ENCODE data around the gene PARD3.

PARD3 gene

DNA sequence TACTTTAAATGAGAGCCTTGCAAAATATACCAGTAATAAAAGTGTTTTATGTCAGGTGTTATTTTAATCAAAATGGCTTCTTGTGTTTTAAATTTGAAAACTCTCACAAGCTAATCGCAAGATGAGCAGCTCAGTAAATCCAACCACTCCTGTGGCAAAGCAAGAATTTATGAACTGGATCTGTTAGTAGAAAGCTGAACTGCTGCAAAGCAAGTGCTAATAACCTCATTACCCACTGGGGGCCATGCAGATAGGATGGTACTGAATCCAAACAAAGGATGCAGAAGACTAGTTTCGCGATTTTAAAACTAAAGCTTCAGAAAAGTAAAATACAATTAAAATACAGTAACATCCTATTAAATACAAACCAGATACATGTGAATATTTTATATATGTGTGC is 468.0 kb downstream of the PARD3 start:
- Histone ChIP-seq H3K9ac (ENCODE audit: low read depth, low read length) (no peak overlapping the region), H3K9me3 (ENCODE audit: insufficient read depth, low read length, severe bottlenecking) (no peaks in the 10 kb centered on the region), H2AFZ (ENCODE audit: low read depth, low read length) (no peak overlapping the region), H3K27ac (ENCODE audit: low read length) (no peak overlapping the region), H3K4me1 (ENCODE audit: insufficient read depth, low read length) (no peaks in the 10 kb centered on the region), H3K27me3 (ENCODE audit: insufficient read depth, low read length, poor library complexity) (no peaks in the 10 kb centered on the region), H3K36me3 (ENCODE audit: insufficient read depth, low read length) (peaks cover 9% of the 10 kb centered on the region; the same call in 1 of the 2 replicates), H3K79me2 (ENCODE audit: insufficient read depth, low read length) (no peaks in the 10 kb centered on the region), H3K4me2 (ENCODE audit: insufficient read depth, low read length) (no peak overlapping the region), H3K4me3 (ENCODE audit: low read depth in 1 of 2, low read length in 2 of 2) (no peak overlapping the region), H4K20me1 (ENCODE audit: insufficient read depth, low read length) (no peaks in the 10 kb centered on the region)
- TF ChIP-seq, protein P1, sequence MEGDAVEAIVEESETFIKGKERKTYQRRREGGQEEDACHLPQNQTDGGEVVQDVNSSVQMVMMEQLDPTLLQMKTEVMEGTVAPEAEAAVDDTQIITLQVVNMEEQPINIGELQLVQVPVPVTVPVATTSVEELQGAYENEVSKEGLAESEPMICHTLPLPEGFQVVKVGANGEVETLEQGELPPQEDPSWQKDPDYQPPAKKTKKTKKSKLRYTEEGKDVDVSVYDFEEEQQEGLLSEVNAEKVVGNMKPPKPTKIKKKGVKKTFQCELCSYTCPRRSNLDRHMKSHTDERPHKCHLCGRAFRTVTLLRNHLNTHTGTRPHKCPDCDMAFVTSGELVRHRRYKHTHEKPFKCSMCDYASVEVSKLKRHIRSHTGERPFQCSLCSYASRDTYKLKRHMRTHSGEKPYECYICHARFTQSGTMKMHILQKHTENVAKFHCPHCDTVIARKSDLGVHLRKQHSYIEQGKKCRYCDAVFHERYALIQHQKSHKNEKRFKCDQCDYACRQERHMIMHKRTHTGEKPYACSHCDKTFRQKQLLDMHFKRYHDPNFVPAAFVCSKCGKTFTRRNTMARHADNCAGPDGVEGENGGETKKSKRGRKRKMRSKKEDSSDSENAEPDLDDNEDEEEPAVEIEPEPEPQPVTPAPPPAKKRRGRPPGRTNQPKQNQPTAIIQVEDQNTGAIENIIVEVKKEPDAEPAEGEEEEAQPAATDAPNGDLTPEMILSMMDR (IDR thresholded peaks at IDR 0.05; ENCODE audit: borderline replicate concordance, extremely low read depth, low read length, poor library complexity, severe bottlenecking) = no peak
- TF ChIP-seq EZH2 (IDR thresholded peaks at IDR 0.05; ENCODE audit: borderline replicate concordance, low read depth, low read length, severe bottlenecking) = no peak
- DNase-seq = no peak
- ATAC-seq (ENCODE audit: insufficient read depth, low read depth) = no peak

DNA sequence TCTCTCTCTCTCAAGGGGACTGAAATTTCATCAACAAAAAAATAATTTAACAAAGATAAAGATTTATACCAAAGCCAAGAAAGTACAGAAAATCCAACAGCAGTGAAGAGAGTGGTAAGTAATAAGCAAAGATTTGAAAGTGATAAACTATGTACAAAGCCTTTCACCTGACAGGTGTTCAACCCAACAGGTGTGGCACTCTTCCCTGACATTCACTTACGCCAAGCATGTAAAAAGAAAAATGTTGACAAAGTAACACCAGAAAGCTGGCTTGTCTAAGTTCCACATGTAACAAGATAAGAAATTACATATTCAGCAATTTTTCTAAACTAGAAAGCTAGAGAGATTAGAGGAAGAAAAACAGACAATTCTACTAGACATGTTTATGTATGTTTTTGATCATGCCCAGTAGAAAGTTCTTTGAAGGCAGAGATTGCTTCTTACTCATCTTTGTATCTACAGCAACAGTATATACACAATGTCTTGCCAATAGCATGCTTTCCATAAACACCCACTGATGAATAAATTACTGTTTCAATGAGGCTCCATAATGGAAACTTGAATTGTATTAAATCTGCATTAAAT is 468.5 kb downstream of the PARD3 start:
- Histone ChIP-seq H3K27me3 (ENCODE audit: insufficient read depth, low read length, poor library complexity) (no peaks in the 10 kb centered on the region), H3K27ac (ENCODE audit: low read length) (no peak overlapping the region), H3K79me2 (ENCODE audit: insufficient read depth, low read length) (no peaks in the 10 kb centered on the region), H4K20me1 (ENCODE audit: insufficient read depth, low read length) (no peaks in the 10 kb centered on the region), H3K9me3 (ENCODE audit: insufficient read depth, low read length, severe bottlenecking) (no peaks in the 10 kb centered on the region), H3K36me3 (ENCODE audit: insufficient read depth, low read length) (peaks cover 13% of the 10 kb centered on the region; the same call in 1 of the 2 replicates), H3K4me2 (ENCODE audit: insufficient read depth, low read length) (no peak overlapping the region), H3K4me3 (ENCODE audit: low read depth in 1 of 2, low read length in 2 of 2) (no peak overlapping the region), H3K4me1 (ENCODE audit: insufficient read depth, low read length) (no peaks in the 10 kb centered on the region), H2AFZ (ENCODE audit: low read depth, low read length) (no peak overlapping the region), H3K9ac (ENCODE audit: low read depth, low read length) (no peak overlapping the region)
- ATAC-seq (ENCODE audit: insufficient read depth, low read depth) (no peak), DNase-seq (no peak)
- no peak for TF ChIP-seq EZH2 (IDR thresholded peaks at IDR 0.05; ENCODE audit: borderline replicate concordance, low read depth, low read length, severe bottlenecking)
- TF ChIP-seq, protein P1 (IDR thresholded peaks at IDR 0.05; ENCODE audit: borderline replicate concordance, extremely low read depth, low read length, poor library complexity, severe bottlenecking) = no peak

DNA sequence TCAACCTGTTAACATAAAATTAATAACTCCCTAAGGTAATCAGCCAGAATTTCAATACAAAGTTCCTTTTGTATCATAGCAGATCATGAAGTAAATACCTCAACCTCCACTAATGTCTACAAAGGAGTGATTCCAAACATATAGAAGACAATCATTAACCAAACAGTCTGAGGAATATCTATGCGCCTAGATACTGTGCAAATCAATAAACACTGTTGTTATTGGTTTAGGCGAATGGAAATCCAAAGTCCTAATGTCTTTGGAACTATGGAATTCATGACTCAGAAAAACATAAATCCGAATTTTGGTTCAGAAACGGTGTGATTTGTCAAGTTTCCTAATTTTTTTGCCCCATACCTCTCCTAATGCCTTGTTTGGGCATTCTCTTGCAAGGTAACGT is 469.7 kb downstream of the PARD3 start:
- H3K9ac ChIP-seq (ENCODE audit: low read depth, low read length) = no peak overlapping the region
- no peaks in the 10 kb centered on the region for H4K20me1 ChIP-seq (ENCODE audit: insufficient read depth, low read length)
- H3K4me1 ChIP-seq (ENCODE audit: insufficient read depth, low read length) = no peaks in the 10 kb centered on the region
- DNase-seq (no peak), ATAC-seq (ENCODE audit: insufficient read depth, low read depth) (no peak)
- H3K4me2 ChIP-seq (ENCODE audit: insufficient read depth, low read length) = no peak overlapping the region
- peaks cover 18% of the 10 kb centered on the region; the same call in 1 of the 2 replicates for H3K36me3 ChIP-seq (ENCODE audit: insufficient read depth, low read length)
- no peaks in the 10 kb centered on the region for H3K9me3 ChIP-seq (ENCODE audit: insufficient read depth, low read length, severe bottlenecking)
- no peak overlapping the region for H2AFZ ChIP-seq (ENCODE audit: low read depth, low read length)
- TF ChIP-seq, protein P1 (IDR thresholded peaks at IDR 0.05; ENCODE audit: borderline replicate concordance, extremely low read depth, low read length, poor library complexity, severe bottlenecking) = no peak
- TF ChIP-seq EZH2 (IDR thresholded peaks at IDR 0.05; ENCODE audit: borderline replicate concordance, low read depth, low read length, severe bottlenecking) = no peak
- H3K79me2 ChIP-seq (ENCODE audit: insufficient read depth, low read length) = no peaks in the 10 kb centered on the region
- no peak overlapping the region for H3K4me3 ChIP-seq (ENCODE audit: low read depth in 1 of 2, low read length in 2 of 2)
- no peak overlapping the region for H3K27ac ChIP-seq (ENCODE audit: low read length)
- H3K27me3 ChIP-seq (ENCODE audit: insufficient read depth, low read length, poor library complexity) = no peaks in the 10 kb centered on the region
